Activated CD8-positive, alpha-beta memory T cell treated with anti-CD3 and anti-CD28 coated beads, Interleukin-2, amount 50 U/mL, for 1 hour (primary cell): ENCODE results near the gene FYB2.

ENCODE experiments used
- DNase-seq: peaks from one replicate; pipeline ENCODE4 v3.0.0-alpha.2; 2020; ENCODE audit errors: extremely low read depth

The FYB2 gene

DNA sequence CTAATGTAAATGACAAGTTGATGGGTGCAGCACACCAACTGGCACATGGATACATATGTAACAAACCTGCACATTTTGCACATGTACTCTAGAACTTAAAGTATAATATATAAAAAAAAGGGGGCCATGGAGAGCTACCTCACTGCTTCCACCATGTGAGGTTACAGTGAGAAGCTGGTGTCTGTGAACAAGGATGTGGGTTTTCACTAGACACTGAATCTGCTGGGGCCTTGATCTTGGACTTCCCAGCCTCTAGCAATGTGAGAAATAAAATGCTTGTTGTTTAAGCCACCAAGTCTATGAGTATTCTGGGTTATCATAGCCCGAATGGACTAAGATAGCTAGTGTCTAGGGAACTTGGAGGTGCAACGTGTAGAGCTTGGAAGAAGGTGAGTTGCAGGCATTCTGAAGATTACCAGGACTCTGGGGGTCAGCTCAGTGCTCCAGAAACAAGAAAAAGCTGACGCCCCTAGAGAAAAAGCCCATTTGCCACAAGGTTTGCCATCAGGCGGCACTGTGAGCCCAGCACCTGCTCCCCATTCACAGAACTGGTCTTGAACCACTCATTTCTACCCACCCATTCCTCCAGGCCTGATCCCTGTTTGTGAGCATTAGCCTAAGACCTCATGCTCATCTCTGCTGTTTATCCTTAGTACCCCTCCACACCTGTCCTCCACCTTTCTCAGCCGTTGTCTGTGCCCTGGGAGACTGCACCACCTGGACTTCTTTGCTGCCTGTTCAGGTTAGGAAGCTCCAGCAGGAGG, 15.1 kb upstream of the FYB2 start:
- no peak for DNase-seq

DNA sequence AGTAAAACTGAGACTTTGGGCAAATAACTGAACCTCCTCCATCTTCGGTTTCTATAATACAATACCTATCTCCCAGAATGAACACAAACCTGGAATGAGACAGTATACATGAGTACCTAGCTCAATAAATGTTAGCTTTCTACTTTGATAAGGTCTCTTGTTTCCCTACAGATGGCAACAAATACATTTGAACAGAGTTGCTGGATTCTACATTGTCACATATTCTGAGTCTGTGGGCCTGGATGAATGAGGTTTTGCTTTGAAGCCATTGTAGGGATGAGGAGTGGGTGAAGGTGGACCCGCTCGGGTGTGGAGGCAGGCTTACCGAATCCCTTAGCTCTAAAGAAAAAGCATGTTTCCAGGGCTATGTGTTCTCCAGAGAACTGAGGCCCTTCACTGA, 13.9 kb upstream of the FYB2 start:
- DNase-seq = no peak

DNA sequence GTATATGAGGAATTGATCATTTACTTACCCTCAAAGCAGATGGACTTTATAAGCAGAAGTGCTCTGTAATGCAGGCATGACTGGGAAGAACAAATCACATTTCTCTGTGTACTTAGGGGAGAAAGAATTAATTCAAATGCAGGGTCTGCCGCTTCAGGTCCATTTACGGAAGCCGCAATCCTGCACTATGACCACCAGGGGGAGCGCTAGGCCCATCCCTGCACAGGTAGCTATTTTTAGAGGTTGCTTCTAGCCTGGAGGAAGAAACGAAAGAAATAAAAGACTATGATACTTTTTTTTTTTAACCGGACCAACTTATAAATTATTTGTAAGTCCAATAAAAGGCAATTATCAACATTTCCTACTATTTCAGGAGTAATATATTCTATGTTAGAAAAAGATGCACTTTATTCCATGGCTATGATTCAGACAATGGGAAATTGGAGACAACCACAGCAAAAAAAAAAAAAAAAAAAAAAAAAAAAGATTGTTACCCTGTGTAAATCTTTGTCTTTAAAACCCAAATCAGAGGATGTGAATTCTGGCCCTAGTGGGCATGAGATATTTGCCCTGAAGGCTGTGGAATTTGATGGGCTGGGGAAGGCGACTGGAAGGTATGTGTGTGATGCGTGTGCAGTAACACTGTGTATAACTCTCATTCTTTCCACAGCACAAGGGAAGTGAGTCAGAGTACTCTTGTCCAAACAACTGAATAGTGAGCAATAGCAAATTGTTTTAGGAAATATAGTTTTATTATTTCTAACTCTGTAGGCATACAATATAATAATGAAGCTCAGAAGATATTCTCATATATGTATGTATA, 12.9 kb upstream of the FYB2 start:
- no peak for DNase-seq

DNA sequence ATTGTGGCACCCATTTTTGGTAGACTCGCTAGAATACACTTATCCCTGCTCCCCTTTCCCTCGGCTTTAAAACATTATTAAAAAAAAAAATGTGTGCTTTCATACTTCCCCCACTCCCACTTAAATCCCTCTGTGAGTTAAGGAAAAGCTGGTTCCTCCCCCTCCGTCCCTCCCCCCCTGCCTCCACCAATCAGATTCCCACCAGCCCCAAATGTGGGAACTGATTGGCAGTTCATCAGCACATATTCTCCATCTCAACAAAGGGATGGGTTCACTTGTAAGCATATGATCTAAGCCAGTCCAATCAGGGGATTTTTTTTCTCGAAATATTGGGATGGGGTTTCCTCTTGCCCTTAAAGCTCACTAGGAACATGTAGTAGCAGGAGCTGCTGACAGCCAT, 10.8 kb upstream of the FYB2 start:
- DNase-seq = no peak

DNA sequence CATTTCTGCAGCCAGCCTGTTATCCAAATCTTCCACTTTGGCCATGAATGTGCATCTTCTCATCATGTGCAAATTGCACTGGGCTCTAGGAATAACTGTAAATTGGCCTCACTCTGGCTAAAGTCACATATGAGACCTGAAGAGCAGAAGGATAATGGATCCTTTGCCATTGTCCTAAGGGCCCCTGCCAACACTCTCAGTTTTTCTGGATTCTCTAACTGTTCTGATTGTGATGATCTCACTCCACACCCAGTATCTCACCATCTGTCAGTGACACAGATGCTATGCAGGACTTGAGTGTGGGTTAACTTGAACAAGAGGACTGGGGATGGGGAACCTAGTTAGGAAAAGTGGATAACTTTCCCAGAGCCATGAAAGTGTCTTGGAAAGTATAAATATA, 8.5 kb upstream of the FYB2 start:
- DNase-seq = no peak

DNA sequence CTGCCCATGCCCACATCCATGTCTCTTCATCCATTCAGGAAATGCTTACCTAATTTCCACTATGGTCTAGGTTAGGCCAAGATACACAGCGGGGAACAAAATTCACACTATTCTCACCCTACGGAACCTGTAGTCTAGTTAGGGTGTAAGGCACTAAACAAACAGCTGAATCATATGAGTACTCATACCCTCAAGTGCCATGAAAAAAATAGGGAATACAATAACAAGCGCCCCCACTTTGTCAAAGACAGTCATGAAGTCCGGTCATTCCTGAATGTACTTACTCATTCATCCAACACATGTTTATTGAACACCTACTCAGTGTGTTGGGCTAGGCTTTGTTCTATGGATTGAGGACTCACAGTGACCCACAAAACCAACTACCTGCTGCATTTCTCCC, 6.2 kb upstream of the FYB2 start:
- DNase-seq = no peak

DNA sequence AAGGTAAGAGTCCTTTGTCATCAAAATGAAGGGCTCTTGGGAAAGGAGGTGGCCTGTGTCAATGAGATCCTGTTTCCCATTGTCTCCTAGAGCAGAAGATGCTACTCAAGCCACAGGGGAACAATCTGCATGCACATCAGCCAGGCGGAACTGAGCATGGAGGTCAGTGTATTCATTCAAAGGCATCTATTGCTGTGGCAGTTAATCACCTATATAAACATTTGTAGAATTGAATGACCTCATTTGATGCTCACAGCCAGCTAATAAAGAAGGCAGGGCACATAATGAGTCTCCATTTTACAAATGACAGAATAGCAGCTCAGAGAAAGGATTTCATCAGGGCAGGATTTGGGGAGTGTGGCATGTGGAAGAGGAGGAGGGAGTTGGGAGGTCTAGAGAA, 5.7 kb upstream of the FYB2 start:
- DNase-seq = no peak

DNA sequence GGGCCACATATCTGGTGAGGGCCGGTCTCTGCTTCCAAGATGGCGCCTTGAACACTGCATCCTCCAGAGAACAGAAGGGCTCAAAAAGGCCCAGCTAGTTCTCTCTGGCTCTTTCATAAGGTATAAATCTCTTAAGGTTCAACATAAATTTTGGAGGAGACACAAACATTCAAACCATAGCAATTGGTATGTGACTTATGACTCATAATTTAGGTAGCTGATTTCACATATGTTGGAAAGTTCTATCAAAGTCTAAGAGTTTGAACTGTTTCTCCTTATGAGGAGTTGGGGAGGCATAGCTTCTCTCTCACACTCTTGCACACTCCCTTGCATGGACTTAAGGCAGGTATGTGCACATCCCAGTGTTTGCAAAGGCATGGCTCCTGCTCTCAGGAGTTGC, 5.1 kb upstream of the FYB2 start:
- no peak for DNase-seq

DNA sequence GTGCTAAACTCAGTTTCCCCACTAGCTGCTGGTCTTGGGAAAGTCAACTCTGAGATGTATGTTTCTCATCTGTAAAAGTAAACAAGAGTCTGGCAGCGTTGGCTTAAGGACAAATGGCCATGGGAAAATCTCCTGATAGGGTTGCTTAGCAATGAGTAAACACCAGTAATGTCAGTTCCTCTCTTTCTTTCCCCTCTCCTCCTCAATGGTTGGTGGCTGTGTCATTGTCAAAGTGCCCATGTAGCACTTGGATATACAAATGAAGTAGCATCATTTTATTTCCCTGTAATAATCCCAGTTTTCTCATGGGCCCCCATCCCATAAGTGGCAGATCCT, 2.2 kb upstream of the FYB2 start:
- DNase-seq = no peak

DNA sequence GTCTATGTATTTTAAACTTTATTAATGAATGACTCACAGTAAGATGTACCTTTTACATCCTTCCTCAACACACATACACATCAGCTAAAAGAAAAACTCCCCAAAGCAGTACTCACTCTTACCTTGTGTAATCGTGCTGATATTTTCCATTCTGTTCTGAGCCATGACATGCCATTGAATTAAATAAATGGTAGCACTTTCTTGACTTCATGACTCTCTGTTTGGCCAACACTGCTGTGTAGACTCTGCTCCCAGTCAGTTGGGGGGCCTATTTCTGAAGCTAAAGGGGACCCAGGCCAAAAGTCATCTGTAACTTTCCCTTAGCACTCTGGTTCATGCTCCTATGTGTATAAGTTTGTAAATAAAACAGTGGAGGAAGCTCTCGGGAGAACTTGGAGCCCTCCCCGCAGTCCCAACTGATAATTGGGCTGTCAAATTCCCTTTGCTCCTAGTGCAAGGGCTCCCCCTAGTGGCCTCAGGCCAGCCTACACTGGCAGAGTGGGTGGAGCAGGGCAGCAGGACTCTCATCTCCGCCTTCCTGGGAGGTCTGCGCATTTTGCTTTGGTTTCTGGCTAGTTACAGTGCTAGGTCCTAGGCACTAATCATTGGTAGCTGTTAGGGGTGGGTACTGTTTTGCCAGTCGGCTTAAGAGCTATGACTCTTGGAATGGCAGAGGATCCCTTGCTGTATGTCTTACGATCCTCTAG, 1.7 kb upstream of the FYB2 start:
- no peak for DNase-seq

DNA sequence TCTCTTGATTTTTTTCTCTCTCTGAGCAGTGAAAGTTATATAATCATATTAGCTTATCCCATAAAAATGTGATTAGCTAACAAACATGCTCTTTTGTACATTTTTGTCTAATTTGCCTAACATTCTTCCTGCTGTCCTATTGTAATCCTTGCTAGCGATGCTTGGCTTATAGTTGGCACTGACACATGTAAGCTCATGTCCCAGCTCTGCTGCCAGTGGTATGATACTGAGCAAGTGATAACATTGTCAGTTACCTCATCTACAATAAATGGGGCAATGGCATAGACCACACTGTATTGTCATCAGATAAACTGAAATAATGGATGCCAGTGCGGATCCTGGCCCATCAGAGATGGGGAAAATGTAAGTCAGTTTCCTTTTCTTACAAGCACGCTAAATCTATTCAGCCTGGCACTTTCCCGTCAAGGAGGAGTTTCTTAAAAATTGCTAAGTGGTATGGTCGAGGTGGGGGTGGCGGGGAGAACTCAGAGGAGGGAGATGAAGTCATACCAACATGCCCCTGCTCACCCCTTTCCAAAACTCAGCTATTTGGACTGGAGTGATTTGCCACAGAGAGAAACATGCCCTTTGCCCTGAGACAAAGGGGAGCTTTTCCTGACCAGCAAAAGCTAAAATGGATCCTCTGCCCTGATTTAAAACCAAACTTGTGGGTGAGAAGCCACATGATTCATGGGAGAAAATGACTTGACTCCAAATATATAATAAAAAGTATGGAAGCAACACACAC, 1.3 kb downstream of the FYB2 start:
- no peak for DNase-seq

DNA sequence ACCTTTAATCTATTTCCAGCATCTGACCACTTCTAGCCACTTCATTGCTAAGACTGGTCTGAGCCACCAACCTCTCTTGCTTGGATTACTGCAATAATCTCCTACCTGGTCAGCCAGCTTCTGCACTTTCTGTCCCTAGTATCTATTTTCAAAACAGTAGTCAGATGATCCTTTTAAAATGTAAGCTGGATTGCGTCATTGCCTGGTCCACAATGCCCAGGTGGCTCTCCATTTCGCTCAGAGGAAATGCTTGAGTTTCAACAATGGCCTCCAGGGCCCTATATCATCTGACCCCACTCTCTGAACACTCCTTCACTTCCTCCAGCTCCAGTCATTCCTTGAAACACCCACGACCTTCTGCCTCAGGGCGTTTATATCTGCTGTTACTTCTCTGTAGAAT, 2.3 kb downstream of the FYB2 start:
- no peak for DNase-seq

DNA sequence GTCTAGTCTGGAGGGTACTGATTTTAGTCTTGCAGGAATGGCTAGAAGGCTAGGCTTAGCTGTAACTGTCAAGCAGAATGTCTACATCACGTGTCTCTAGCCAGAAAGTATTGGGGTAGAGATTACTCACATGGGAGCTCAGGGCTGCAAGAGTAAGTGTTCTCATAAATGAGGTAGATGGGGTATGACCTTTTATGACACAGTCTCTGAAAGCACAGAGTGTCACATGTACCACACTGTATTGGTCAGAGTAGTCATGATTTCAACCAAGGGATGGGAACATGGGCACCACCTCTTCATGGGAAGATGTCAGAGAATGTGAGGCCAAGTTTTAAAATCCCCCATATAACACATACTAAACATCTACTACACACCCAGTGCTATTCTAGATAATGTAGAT, 2.9 kb downstream of the FYB2 start:
- no peak for DNase-seq

DNA sequence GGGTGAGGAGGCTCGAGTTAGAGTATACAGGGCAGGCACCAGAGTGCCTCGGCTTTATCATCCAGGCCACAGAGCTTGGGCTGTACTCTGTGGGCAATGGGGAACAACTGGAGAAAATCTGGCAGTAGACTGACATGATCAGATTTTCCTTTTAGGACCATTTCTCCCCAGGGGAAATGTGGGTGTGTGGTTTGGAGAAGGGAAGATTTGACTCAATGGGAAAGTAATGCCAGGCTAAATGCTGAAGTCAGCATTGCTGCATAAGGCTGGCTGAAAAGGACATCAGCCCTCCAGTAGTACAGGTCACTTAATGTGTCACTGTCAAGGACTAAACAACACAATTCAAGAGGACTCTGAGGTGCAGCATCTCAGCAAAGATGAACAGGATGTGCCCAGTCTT, 5.0 kb downstream of the FYB2 start:
- DNase-seq = no peak

DNA sequence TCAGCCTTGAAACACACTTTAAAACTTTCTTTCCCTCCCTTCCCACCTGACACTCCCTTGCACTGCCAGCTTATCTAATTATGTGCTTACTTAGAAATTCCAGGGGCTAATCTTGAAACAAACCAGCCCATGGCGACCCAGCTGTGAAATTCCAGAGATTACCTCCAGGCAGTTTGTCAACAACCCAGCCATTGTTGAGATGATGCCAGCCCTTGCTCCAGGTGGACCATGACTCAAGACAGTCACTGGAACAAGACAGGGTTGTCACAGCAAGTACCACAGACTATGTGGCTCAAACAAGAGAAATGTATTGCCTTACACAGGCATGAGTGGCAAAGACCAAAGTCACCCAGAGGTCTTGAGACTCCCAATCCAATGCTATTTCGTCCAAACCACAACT, 7.9 kb downstream of the FYB2 start:
- no peak for DNase-seq

DNA sequence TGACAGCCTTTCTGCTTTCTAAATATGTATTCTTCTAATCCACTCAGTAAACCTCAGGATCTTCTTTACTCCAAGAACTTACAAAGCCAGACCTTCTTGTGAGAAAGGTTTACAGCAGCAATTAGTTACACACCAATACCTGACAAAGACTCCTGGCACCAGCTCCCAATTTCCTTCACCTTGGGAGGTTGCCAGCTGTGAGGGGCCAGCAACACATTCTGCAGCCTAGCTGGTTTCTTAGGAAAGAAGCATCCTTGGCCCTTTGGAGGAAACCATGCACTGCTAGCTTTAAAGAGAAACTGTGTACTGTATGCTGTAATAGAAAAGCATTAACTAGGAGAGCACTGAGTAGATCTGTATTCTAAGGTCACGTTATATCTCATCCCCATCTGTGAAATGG, 10.8 kb downstream of the FYB2 start:
- DNase-seq = no peak

DNA sequence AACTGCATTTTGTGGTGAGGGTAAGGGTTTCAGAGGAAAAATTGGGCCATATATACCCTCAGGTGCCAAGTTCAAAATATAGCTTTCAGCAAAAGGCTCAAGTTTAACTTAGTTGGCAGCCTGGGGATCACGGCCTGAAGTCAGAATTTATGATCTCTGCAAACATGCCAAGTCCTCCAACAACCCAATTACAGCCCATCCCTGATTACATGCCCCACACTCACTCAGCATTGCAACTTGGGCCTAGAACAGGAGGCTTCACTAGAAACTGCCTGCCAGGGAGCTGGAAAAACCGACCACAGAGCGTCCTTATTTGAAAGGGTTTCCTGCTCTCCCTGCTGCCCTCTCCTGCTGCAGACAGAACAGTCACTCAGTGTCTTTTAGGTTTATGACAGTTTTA, 12.4 kb downstream of the FYB2 start:
- DNase-seq = no peak

DNA sequence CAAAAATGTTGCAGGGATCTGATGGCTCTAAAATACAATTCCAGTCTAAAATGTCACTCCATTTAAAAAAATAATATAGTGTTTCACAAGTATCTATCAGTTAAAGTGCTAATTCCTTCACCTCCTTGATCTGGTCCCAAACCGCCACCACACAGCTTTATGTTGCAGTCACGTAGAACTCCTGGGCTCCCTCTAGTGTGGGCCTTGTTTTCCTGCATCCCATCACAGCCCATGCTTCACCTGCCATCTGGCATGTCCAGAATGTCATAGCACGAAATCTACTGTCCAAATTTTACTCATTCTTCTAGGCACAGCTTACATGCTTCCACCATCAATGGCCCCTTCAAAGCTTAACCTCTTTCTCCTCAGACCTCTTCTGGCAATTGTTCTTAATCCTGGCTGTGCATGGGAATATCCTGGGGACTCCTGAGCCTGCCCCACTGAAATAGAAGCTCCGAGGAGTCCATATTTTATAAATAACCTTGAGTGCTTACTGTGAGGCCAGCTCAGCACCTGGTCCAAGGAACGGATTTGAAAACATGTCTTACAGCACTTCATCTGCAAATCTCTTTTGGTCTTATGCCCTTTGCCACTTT, 15.5 kb downstream of the FYB2 start:
- no peak for DNase-seq

DNA sequence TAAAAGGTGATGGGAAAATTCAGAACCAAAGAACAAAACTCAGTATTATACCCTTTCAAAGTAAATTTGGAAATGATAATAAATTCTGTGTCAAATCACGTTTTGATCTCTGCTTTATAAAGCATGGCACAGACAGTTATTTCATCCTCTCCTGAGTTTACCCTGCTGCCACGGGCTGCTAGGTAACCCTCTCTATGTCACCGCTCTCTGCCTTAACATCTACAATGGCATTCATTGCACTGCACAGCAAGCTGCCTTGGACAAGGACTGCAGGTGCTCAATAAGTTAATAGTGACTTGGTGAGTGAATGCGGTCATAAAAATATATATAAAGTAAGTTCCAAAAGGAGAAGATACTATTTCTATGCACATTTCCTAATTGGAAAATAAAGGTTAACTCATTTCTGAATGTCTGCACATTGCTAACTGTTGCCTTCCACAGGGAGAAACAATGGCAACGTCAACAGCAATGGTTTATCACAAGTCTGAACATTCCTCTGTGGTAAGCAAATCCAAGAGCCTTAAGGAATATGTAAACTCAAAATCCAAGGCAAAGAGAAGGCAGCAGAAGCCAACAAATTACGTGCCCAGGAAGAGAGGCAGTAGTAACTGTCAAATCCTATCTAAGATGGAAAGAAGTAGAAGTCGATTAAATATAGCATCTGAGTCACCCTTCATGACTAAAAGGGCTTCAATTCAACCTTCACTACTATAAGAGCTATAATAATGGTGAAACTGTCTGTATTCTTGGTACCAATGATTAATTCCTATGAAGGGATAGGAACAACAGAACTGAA, 19.4 kb downstream of the FYB2 start:
- no peak for DNase-seq

DNA sequence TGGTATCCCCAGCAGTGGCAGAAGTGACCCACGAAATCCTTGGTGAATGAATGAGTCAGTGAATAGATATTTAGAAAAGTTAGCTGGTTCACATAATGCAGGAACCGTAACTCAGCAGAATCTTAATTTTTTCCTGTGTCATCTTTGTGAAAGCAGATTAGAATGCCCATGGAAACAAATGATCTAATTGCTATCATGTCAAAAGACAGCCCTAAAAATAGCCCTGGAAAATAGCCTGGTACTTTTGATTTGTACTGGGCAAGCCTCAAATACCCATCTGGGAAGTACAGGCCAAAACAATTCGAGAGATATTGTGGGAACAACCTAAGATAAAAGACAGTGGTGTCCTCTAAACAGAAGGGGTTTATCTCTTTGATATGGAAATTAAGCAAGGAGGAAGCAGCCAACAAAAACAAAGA, 21.1 kb downstream of the FYB2 start:
- no peak for DNase-seq

DNA sequence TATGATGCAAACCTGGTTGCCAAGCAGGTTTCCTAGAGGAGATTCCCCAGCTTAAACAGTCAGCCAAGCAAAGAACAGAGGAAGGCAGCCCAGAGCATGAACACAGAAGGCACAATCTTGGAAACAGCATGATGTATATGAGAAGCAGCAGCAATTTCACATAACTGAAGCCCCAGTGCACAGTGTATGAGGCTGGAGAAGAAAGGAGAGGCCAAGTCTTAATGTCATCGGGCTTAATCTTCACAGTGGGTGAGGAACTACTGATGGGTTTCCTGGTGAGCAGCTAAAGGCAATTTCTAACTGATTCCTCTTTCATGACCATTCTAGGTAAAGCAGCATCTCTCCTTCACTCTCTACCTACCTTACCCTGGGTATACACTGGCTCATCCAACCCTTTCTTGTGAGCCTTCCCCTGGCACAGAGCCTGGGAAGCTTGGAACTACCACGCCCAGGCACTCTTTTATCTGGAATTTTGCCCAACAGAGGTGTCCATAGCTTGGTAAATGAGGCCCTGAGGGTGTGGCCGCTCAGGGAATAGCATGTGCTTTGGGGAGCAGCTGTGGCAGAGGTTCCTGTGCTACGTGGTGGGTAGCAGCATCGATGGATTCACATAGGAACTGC, 22.0 kb downstream of the FYB2 start:
- DNase-seq = no peak
